Limb (tissue), 2 donors: ENCODE data around the gene MCRIP2.
"Not testable (repeated sequence)": the region's sequence is repeated elsewhere in the genome, so short reads cannot be mapped to it uniquely, and the experiment has no call there.

Experiments used
- DNase-seq, 2 donors: peaks; one replicate each; pipeline ENCODE4 v3.0.0-alpha.2; 2016; ENCODE audit errors: extremely low spot score in 2 of 2

MCRIP2 gene

GRCh38 chr16:680967-681745, 39.5 kb downstream of the MCRIP2 start:
- DNase-seq: no peak

DNA sequence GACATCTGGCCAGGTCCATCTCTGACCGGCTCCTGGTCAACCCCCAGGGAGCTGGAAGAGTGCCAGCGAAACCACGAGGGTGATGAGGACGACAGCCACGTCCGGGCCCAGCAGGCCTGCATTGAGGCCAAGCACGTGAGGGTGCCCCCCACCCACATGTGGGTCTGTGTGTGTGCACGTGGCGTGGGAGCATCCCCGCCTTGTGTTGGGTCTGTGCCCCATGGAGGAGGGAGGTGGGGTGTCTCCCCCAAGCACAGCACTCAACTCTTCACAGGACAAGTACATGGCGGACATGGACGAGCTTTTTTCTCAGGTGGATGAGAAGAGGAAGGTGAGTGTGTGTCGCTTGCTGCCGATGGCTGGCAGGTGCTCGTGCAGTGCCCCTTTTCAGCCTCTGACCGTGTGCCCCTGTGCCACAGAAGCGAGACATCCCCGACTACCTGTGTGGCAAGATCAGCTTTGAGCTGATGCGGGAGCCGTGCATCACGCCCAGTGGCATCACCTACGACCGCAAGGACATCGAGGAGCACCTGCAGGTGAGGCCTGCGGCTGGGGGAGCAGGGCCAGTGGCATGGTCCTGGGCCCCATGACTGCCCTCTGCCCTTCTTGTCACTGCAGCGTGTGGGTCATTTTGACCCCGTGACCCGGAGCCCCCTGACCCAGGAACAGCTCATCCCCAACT, 40.3 kb downstream of the MCRIP2 start:
- DNase-seq: no peak

GRCh38 chr16:682493-683395, 41.1 kb downstream of the MCRIP2 start:
- DNase-seq: no peak

DNA sequence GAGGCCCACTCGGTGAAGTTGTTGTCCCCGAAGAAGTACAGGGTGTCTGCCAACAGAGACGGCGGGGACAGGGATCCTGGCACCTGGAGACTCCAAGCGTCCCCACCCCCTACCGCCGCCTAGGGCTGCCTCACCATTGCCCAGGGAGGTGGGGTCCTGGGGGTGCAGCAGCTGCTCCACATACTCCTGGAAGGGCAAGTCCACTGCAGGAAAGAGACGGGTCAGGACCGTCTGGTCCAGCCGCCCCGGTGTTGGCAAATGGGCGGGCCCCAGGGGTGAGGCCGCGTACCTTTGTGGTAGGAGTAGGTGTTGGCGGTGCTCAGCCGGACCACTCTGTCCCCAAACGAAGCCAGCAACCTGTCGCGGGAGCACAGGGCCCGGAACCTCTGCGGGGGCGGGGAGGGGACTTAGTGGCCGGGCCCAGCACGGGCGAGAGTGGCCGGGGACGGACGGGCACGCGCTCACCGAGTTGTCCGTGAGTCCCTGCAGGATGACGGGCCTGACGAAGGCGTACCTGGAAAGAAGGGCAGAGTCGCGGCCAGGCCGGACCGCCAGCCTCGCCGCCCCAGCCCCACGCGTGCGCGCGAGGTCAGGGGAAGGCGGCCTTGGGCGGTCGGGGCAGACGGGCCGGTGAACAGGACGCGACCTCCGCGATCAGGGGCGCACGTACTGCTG, 41.9 kb downstream of the MCRIP2 start:
- no peak for DNase-seq

GRCh38 chr16:684071-684794, 42.6 kb downstream of the MCRIP2 start, which contains the start of gene JMJD8:
Gene JMJD8 (minus strand): TSS chr16:684334. CDS start chr16:684319, 15 bp downstream.
- DNase-seq: peak; percentile 95 to 97

DNA sequence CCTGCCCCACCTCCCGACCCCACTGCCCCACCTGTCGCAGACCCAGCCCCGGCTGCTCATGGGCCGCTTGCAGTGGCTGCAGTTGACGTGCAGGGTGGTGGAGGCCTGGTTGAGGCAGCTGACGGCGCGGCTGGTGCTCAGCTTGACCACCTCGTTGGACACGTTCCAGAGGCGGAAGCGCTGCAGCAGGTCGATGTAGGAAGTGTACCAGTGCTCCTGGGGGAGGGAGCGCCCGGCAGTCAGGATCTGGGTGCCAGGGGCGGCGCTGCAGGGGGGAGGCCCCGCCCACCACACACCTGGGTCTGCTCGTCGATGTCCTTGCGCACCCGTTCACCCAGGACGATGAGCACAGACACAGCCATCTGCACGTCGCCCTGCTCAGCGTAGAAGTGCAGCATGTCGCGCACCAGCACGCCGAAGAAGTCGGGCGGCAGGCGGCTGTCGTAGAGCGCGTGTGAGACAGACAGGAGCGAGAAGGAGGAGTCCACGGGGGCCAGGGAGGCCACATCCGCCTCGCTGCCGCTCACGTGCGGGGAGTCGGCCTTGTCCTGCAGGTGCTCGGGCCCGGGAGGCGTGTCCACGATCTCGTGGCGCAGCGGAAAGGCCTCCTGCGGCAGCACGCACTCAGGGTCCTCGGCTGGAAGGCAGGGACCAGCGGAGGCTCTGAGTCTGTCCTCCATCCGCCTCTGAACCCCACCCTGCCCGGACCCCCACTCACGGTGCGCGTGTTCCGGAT, 43.5 kb downstream of the MCRIP2 start:
- DNase-seq: no peak

GRCh38 chr16:685967-686366, 44.3 kb downstream of the MCRIP2 start:
- DNase-seq: no peak

DNA sequence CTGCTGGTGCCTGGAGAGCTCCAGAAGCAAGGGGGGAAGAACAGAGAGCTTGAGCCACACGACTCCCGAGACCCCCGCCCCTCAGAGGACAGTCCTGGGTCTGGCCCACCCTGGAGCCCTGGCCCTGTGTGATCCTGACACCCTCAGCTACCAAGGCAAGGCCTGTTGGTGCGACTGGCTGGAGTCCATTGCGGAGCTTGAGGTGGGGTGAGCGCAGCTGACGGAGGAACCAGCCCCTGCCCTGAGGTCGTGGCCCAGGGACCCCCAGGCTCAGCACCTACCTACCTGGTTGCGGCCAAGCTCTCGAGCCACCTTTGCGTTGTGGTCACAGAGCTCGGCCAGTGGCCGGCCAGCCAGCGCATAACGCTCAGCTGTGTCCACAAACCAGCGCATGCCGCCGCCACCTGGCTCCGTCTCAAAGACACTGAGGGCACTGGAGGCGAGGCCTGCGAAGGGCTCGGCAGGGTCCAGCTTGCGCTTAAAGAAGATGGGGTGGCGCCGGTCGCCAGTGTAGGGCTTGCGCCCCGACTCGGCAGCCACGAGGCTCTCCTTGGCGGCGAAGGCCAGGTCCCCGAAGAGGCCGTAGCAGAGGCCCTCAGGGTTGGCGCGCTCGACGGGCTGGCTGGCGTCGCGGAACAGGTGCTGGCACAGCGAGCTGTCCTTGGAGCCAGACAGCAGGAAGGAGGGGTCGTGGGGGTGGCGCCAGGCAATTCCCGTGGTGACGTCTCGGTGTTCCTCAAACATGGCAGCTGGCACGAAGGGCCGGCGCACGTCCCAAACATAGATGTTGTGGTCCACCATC, 45.0 kb downstream of the MCRIP2 start:
- DNase-seq: no peak

- DNase-seq: no peak
Observed at GRCh38 chr16:687499-687898, 45.9 kb downstream of the MCRIP2 start.

- no peak for DNase-seq
Observed at GRCh38 chr16:689175-689897, 47.7 kb downstream of the MCRIP2 start.

GRCh38 chr16:691242-691641, 49.6 kb downstream of the MCRIP2 start:
- not testable (repeated sequence) for DNase-seq

- DNase-seq: no peak
Observed at GRCh38 chr16:692356-693108, 50.9 kb downstream of the MCRIP2 start.

DNA sequence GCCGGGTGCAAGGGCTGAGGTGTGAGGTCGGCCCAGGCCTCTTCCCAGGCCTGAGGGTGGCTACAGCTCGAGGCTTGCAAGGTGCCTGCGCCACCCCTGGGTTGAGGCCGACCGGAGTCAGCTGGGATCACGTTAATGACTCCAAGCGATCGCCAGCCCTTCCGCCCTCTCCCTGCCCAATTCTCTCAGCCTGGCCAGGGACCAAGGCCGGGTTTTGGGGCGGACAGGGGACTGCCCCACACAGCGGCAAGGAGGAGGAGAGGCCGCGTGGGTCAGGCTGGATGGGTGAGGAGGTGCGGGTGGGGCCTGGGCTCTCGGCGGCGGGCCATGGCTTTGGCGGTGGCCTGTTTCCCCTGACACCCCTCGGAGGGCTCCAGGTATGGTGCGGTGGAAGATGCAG, 51.7 kb downstream of the MCRIP2 start:
- no peak for DNase-seq

- DNase-seq: no peak
Observed at GRCh38 chr16:693766-694165, 52.1 kb downstream of the MCRIP2 start.

DNA sequence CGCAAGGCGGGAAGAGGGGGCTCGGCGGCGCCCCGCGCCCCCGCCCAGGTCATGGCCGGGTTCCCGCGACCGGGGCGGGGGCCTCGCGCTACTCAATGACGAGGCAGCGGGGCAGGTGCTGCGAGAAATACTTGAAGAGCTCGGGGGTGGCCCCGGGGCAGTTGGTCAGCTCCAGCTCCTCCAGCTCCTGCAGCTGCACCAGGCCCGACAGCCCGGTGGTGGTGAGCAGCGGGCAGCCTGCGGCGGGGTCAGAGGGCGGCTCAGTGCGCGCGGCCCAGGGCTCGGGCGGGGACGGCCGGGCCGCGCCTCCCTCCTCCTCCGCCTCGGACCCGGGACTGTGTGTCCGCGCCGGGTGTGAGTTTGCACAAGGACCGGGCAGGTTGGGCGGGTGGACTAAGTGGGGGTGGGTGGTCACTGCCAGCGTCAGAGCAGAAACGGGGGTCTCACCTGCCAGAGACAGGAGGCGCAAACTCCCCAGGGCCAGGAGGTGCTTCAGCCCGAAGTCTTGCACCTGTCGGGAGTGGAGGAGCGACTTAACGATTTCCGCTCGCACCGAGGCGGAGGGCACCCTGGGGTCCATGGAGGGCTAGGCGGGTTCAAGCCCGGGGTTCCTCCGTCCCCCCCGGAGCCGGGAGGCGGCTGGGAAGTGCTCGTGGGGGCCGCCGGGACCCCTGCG, 52.7 kb downstream of the MCRIP2 start:
- DNase-seq: no peak

GRCh38 chr16:694863-695354, 53.3 kb downstream of the MCRIP2 start:
- no peak for DNase-seq
